HUES6 (cell line): ENCODE data around the gene AVL9.

ENCODE experiments used
- H3K27ac ChIP-seq: 2 replicates; pipeline ENCODE4 v1.7.0; 2013; ENCODE audit warnings: low read depth, mild to moderate bottlenecking, low read length, inconsistent platforms
- H3K27me3 ChIP-seq: 2 replicates; pipeline ENCODE4 v1.6.1; 2013; ENCODE audit warnings: low read length; ENCODE audit not compliant: control insufficient read depth, insufficient read depth
- H3K36me3 ChIP-seq: 2 replicates; pipeline ENCODE4 v1.6.1; 2013; ENCODE audit warnings: low read length; ENCODE audit not compliant: control insufficient read depth, insufficient read depth
- H3K4me1 ChIP-seq: 2 replicates; pipeline ENCODE4 v1.6.1; 2013; ENCODE audit warnings: low read length; ENCODE audit not compliant: control insufficient read depth, insufficient read depth
- H3K4me3 ChIP-seq: 2 replicates; pipeline ENCODE4 v1.5.1; 2013; ENCODE audit warnings: low read depth, low read length
- H3K9ac ChIP-seq: one replicate; pipeline ENCODE4 v1.6.1; 2013; ENCODE audit warnings: mild to moderate bottlenecking, low read length
- H3K9me3 ChIP-seq: 2 replicates; pipeline ENCODE4 v1.6.1; 2013; ENCODE audit warnings: low read depth, low read length; ENCODE audit not compliant: control insufficient read depth, insufficient read depth

The AVL9 gene

DNA sequence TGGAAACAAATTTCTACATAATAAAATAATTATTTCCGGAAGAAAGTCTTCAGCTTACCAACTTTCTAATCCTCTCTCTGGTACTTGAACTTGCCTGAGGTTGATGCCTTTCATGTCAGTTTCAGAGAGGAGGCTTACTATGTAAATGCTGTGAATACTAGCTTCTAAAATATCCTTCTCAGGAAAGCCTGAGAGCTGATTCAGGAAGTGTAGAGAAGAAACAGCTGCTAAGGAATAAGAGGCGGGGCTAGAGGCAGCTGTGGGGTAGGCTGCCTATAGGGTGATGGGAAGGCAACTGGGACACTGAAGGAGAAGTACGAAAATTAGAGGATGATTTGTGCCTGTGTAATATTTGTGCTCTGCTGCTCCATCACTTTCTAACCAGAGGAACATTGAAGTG, 69.3 kb downstream of the AVL9 start:
- Histone ChIP-seq H3K36me3 (peaks cover 38% of the 10 kb centered on the region), H3K9me3 (no peaks in the 10 kb centered on the region), H3K27ac (no peak overlapping the region), H3K9ac (no peak overlapping the region), H3K4me3 (no peak overlapping the region), H3K4me1 (no peaks in the 10 kb centered on the region), H3K27me3 (no peaks in the 10 kb centered on the region)

DNA sequence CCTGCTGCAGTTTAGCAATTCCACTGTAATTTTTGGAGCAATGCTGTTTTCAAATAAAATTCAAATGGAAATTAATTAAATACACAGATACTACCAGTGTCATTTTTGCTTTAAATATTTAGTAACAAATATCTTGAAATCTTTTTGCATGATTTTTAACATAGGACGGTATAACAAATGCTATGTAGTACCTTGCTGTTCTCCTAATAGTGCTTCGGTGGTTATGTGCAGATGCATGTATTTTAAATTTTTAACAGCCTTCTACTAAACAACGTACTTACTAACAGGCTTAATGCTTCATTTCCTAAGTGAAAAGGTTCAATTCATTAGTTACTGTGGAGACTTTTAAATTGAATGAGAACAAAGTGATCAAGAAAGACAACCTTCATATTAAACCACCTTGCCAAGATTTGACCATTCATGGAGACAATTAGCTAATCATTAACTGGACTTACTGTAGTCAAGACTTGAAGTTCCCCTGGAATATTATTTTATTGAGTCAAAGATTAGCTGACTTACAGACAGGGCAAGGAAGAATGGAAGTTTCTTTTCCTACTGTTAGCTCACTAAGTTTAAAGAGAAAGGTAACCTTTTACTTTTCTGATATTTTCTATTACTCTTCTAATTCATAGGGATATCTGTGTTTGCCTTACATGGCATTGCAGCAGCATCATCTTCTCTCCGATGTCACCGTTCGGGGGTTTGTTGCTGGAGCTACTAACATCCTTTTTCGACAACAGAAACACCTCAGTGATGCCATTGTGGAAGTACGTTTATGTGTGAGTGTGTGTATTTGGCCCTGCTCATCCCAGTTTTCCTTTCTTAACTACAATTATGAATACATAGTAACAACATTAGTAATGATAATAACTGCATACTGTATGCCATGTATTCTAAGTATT, 74.3 kb downstream of the AVL9 start:
- no peaks in the 10 kb centered on the region for H3K4me1 ChIP-seq
- no peaks in the 10 kb centered on the region for H3K27me3 ChIP-seq
- no peak overlapping the region for H3K27ac ChIP-seq
- no peaks in the 10 kb centered on the region for H3K9me3 ChIP-seq
- H3K36me3 ChIP-seq: peaks cover 30% of the 10 kb centered on the region
- no peak overlapping the region for H3K9ac ChIP-seq
- H3K4me3 ChIP-seq: no peak overlapping the region

DNA sequence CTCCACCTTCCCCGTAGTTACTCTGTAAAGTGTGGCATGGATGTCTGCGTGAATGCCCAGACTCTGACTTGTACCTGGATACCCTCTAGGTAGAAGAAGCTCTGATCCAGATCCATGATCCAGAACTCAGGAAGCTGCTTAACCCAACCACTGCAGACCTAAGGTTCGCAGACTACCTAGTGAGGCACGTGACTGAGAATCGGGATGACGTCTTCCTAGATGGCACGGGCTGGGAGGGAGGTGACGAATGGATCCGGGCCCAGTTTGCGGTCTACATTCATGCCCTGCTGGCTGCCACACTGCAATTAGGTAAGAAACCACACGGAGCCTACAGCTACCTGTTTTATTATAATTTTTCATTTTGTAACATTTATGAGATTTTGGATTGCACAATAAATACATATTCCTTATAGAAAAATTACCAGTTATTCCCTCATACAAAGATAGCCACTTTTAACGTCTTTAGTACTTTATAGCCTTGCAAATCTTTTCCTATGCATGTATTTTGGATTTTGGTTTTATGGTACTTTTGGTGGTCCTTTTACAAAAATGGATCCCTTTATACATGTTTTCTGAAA, 77.9 kb downstream of the AVL9 start:
- Histone ChIP-seq H3K4me1 (no peaks in the 10 kb centered on the region), H3K9me3 (no peaks in the 10 kb centered on the region), H3K9ac (no peak overlapping the region), H3K27me3 (no peaks in the 10 kb centered on the region), H3K36me3 (peaks cover 63% of the 10 kb centered on the region), H3K4me3 (no peak overlapping the region), H3K27ac (no peak overlapping the region)

DNA sequence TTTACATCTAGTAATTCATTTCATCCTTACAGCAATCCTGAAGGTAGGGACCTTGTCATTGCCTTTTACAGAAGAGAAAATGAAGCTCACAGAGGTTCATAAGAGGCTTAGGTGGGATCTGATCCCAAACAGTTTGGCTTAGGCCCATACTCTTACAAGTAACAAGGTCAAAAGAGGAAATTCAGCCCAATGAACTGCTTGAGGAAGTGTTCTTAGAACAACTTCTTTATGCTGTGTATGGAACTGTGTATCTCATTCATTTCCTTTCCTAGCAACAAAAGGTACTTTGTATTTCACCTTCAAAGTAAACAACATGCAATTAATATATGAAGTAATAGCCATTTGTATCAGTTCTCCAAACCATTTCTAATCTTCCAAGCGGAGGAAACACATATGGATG, 79.3 kb downstream of the AVL9 start:
- H3K4me3 ChIP-seq: no peak overlapping the region
- no peaks in the 10 kb centered on the region for H3K9me3 ChIP-seq
- H3K4me1 ChIP-seq: no peaks in the 10 kb centered on the region
- H3K27ac ChIP-seq: no peak overlapping the region
- no peaks in the 10 kb centered on the region for H3K27me3 ChIP-seq
- peaks cover 67% of the 10 kb centered on the region for H3K36me3 ChIP-seq
- H3K9ac ChIP-seq: no peak overlapping the region

DNA sequence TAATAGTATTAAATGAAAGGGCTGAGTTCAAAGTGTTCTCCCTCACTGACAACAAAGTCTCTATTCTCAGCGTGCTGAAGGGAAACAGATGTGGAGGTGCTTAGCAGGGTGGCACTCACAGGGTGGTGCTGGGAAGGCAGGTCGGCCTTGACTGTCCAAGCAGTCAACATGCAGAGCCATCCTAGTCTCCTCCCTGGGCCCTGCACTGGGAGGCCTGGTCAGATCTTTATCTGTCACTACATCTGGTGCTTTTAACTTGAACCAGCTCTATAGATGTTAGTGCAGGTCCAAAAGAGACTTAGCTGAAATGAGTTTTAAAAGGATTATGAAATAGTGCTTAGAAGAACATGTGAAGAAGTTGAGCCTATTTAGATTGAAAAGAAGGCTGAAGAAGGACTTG, 82.1 kb downstream of the AVL9 start:
- Histone ChIP-seq H3K27me3 (no peaks in the 10 kb centered on the region), H3K9me3 (no peaks in the 10 kb centered on the region), H3K4me1 (no peaks in the 10 kb centered on the region), H3K9ac (no peak overlapping the region), H3K27ac (no peak overlapping the region), H3K4me3 (no peak overlapping the region), H3K36me3 (peaks cover 87% of the 10 kb centered on the region)

GRCh38 chr7:32579776-32580175, 84.5 kb downstream of the AVL9 start:
- Histone ChIP-seq H3K4me3 (no peak overlapping the region), H3K4me1 (no peaks in the 10 kb centered on the region), H3K9me3 (no peaks in the 10 kb centered on the region), H3K36me3 (peaks cover 87% of the 10 kb centered on the region), H3K27me3 (no peaks in the 10 kb centered on the region), H3K9ac (no peak overlapping the region), H3K27ac (no peak overlapping the region)

- Histone ChIP-seq H3K9me3 (no peaks in the 10 kb centered on the region), H3K4me1 (no peaks in the 10 kb centered on the region), H3K27ac (no peak overlapping the region), H3K36me3 (peaks cover 87% of the 10 kb centered on the region), H3K9ac (no peak overlapping the region), H3K27me3 (no peaks in the 10 kb centered on the region), H3K4me3 (no peak overlapping the region)
Measured at GRCh38 chr7:32580646-32581045, 85.4 kb downstream of the AVL9 start.

GRCh38 chr7:32582036-32582435, 86.7 kb downstream of the AVL9 start:
- Histone ChIP-seq H3K27me3 (no peaks in the 10 kb centered on the region), H3K4me3 (no peak overlapping the region), H3K27ac (no peak overlapping the region), H3K9me3 (no peaks in the 10 kb centered on the region), H3K4me1 (peaks cover 7% of the 10 kb centered on the region), H3K9ac (no peak overlapping the region), H3K36me3 (peaks cover 86% of the 10 kb centered on the region)

DNA sequence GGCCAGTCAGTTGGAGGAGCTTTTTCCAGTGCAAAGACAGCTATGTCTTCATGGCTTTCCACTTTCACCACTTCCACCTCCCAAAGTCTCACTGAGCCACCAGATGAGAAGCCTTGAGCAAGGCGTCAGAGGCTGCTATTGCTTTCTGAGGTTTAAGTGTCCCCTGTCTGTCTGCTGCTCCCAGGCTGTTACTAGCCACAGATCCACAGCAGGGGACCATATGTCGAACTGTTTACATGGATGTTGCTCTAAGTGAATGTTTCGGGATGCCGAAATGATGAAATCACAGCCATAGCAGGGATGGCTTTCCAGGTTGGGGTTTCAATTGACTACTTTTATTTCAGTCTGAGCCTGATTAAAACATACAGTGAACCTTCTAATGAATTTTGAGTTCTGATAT, 88.5 kb downstream of the AVL9 start:
- no peak overlapping the region for H3K9ac ChIP-seq
- H3K4me3 ChIP-seq: no peak overlapping the region
- peaks cover 81% of the 10 kb centered on the region for H3K36me3 ChIP-seq
- H3K27ac ChIP-seq: no peak overlapping the region
- no peaks in the 10 kb centered on the region for H3K27me3 ChIP-seq
- H3K4me1 ChIP-seq: peaks cover 16% of the 10 kb centered on the region
- no peaks in the 10 kb centered on the region for H3K9me3 ChIP-seq

- H3K9ac ChIP-seq: no peak overlapping the region
- no peak overlapping the region for H3K27ac ChIP-seq
- H3K27me3 ChIP-seq: no peaks in the 10 kb centered on the region
- H3K4me1 ChIP-seq: peaks cover 17% of the 10 kb centered on the region
- peaks cover 70% of the 10 kb centered on the region for H3K36me3 ChIP-seq
- no peaks in the 10 kb centered on the region for H3K9me3 ChIP-seq
- H3K4me3 ChIP-seq: no peak overlapping the region
Measured at GRCh38 chr7:32586291-32587221, 91.3 kb downstream of the AVL9 start.
